GM12873 (cell line): ENCODE results near the gene ANKRD50.

Experiments
- CTCF ChIP-seq: IDR thresholded peaks from 2 replicates; pipeline ENCODE4 v1.5.1; 2012; ENCODE audit warnings: low read depth, mild to moderate bottlenecking, moderate library complexity, low read length, control low read depth; ENCODE audit not compliant: insufficient read depth; ENCODE audit errors: missing control alignments

ANKRD50 gene

GRCh38 chr4:124635331-124635730 lies 77.2 kb downstream of the ANKRD50 start:
- no peak for TF ChIP-seq CTCF

- TF ChIP-seq CTCF = no peak
Observed at GRCh38 chr4:124633285-124633941, 79.1 kb downstream of the ANKRD50 start.

- TF ChIP-seq CTCF = no peak
Observed at GRCh38 chr4:124632439-124632838, 80.1 kb downstream of the ANKRD50 start.

- no peak for TF ChIP-seq CTCF
Observed at GRCh38 chr4:124631760-124632159, 80.8 kb downstream of the ANKRD50 start.

- TF ChIP-seq CTCF = no peak
Observed at GRCh38 chr4:124629681-124630080, 82.9 kb downstream of the ANKRD50 start.
